PC-9 (cell line): Measurements from ENCODE around the gene OR6B1. TPM values are rescaled to one million over a fixed set of nuclear protein-coding genes. Genes with fewer than 3 reads are reported as not detected.

Experiments
- BruUV-seq: library from RNA; stranded (reverse); fragments of 400-500 nt; replicated peaks from 2 replicates; lab custom pipeline; 2021; lab: Mats Ljungman, UMichigan
- CTCF ChIA-PET: fragments of 300-600 bp; sonication (Branson Sonifier 250); formaldehyde crosslinking; loops from one replicate; lab custom pipeline; 2022; ENCODE audit warnings: antibody characterized with exemption; lab: Charles Lee
- POLR2A ChIA-PET: fragments of 300-600 bp; sonication (Branson Sonifier 250); formaldehyde crosslinking; loops from one replicate; lab custom pipeline; 2022; ENCODE audit warnings: antibody characterized with exemption; ENCODE audit not compliant: unreplicated experiment; lab: Charles Lee
- DNase-seq, 2 experiments: peaks; one replicate each; pipeline versions ENCODE4 v3.0.0 to v3.0.0-alpha.2; 2015 to 2022; ENCODE audit warnings: mixed read lengths in 1 of 2
- H2AFZ ChIP-seq: fragments of 200-600 bp; sonication (generic); 2 replicates; pipeline ENCODE4 v1.8.1; 2017; ENCODE audit warnings: antibody characterized with exemption
- H3F3A ChIP-seq: fragments of 200-600 bp; sonication (generic); 2 replicates; pipeline ENCODE4 v1.8.1; 2017; ENCODE audit warnings: antibody characterized with exemption, mild to moderate bottlenecking, low read depth; ENCODE audit not compliant: insufficient read depth
- H3K27ac ChIP-seq: fragments of 200-600 bp; sonication (generic); 2 replicates; pipeline ENCODE4 v1.6.1; 2016; ENCODE audit warnings: mixed run types
- H3K27me3 ChIP-seq: fragments of 200-600 bp; sonication (generic); 2 replicates; pipeline ENCODE4 v1.6.1; 2016; ENCODE audit warnings: low read depth, mixed run types; ENCODE audit not compliant: insufficient read depth
- H3K36me3 ChIP-seq: fragments of 200-600 bp; sonication (generic); 2 replicates; pipeline ENCODE4 v1.6.1; 2016; ENCODE audit warnings: low read depth, mixed run types
- H3K4me1 ChIP-seq: fragments of 200-600 bp; sonication (generic); replicated peaks from 2 replicates; pipeline ENCODE4 v1.6.1; 2016; ENCODE audit warnings: mixed run types; ENCODE audit not compliant: insufficient read depth
- H3K4me2 ChIP-seq: fragments of 200-600 bp; sonication (generic); 2 replicates; pipeline ENCODE4 v1.6.1; 2017; ENCODE audit warnings: mixed run types
- H3K4me3 ChIP-seq: fragments of 200-600 bp; sonication (generic); 2 replicates; pipeline ENCODE4 v1.6.1; 2016; ENCODE audit warnings: mixed run types
- H3K79me2 ChIP-seq: fragments of 200-600 bp; sonication (generic); 2 replicates; pipeline ENCODE4 v1.6.1; 2017; ENCODE audit warnings: low read depth, mixed run types
- H3K9me2 ChIP-seq: fragments of 200-600 bp; sonication (generic); 2 replicates; pipeline ENCODE4 v1.8.1; 2017; ENCODE audit warnings: mild to moderate bottlenecking; ENCODE audit not compliant: insufficient read depth
- H3K9me3 ChIP-seq: fragments of 200-600 bp; sonication (generic); 2 replicates; pipeline ENCODE4 v1.8.1; 2016; ENCODE audit warnings: low read depth; ENCODE audit not compliant: insufficient read depth
- H4K20me1 ChIP-seq: fragments of 200-600 bp; sonication (generic); 2 replicates; pipeline ENCODE4 v1.8.1; 2017; ENCODE audit not compliant: insufficient read depth
- EZH2 ChIP-seq: fragments of 200-600 bp; sonication (generic); IDR thresholded peaks from 2 replicates; pipeline ENCODE4 v1.8.0; 2017; ENCODE audit warnings: antibody characterized with exemption, low read depth
- intact Hi-C: fragments of 100-400 bp; cut with micrococcal nuclease; formaldehyde crosslinking; loops from one replicate; pipeline ENCODE4 v1.10.0; 2022; ENCODE audit not compliant: unreplicated experiment
- total RNA-seq: library from RNA; stranded (reverse); gene quantifications from 2 replicates; pipeline ENCODE4 v1.2.3, GENCODE V29; 2021
- TF ChIP-seq, protein P1 (sequence below): fragments of 200-600 bp; sonication (generic); conservative IDR thresholded peaks from 2 replicates; pipeline ENCODE4 v1.6.1; 2017; ENCODE audit warnings: mixed run types, antibody characterized with exemption, mild to moderate bottlenecking, moderate library complexity

Gene OR6B1
- total RNA-seq, 1 experiment from 2014 or later = not detected

DNA sequence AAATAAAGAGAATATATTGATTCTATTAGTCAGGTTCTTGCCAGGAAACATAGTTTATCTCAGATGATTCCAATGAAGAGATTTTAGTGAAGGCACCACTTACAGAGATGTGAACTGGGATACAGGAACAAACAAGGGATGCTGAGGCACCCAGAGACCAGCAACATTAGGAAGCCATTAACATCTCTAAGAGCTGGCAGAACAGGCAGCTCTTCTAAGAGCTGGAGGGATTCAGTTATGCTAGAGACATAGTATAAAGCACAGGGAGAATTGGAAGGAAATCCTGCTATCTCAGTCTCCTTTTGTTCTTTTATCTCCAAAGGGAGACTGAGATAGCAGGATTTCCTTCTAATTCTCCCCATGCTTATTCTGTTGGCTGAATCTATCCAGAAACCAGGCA, 22.0 kb downstream of the OR6B1 start:
- CTCF ChIA-PET = no interaction called here
- H3F3A ChIP-seq = no peaks in the 10 kb centered on the region
- H3K36me3 ChIP-seq = no peaks in the 10 kb centered on the region
- no peak overlapping the region for H3K27ac ChIP-seq
- no peaks in the 10 kb centered on the region for H3K9me2 ChIP-seq
- TF ChIP-seq, protein P1, sequence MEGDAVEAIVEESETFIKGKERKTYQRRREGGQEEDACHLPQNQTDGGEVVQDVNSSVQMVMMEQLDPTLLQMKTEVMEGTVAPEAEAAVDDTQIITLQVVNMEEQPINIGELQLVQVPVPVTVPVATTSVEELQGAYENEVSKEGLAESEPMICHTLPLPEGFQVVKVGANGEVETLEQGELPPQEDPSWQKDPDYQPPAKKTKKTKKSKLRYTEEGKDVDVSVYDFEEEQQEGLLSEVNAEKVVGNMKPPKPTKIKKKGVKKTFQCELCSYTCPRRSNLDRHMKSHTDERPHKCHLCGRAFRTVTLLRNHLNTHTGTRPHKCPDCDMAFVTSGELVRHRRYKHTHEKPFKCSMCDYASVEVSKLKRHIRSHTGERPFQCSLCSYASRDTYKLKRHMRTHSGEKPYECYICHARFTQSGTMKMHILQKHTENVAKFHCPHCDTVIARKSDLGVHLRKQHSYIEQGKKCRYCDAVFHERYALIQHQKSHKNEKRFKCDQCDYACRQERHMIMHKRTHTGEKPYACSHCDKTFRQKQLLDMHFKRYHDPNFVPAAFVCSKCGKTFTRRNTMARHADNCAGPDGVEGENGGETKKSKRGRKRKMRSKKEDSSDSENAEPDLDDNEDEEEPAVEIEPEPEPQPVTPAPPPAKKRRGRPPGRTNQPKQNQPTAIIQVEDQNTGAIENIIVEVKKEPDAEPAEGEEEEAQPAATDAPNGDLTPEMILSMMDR = no peak
- no peak for TF ChIP-seq EZH2
- no peaks in the 10 kb centered on the region for H3K9me3 ChIP-seq
- no peaks in the 10 kb centered on the region for H4K20me1 ChIP-seq
- POLR2A ChIA-PET = no interaction called here
- no peak for DNase-seq
- no peaks in the 10 kb centered on the region for H3K27me3 ChIP-seq
- no peak overlapping the region for H3K4me3 ChIP-seq
- no peaks in the 10 kb centered on the region for H3K79me2 ChIP-seq
- intact Hi-C loops = no loop called here
- H3K4me2 ChIP-seq = no peak overlapping the region
- H2AFZ ChIP-seq = no peak overlapping the region
- BruUV-seq = no TSS peak
- H3K4me1 ChIP-seq = no peaks in the 10 kb centered on the region

DNA sequence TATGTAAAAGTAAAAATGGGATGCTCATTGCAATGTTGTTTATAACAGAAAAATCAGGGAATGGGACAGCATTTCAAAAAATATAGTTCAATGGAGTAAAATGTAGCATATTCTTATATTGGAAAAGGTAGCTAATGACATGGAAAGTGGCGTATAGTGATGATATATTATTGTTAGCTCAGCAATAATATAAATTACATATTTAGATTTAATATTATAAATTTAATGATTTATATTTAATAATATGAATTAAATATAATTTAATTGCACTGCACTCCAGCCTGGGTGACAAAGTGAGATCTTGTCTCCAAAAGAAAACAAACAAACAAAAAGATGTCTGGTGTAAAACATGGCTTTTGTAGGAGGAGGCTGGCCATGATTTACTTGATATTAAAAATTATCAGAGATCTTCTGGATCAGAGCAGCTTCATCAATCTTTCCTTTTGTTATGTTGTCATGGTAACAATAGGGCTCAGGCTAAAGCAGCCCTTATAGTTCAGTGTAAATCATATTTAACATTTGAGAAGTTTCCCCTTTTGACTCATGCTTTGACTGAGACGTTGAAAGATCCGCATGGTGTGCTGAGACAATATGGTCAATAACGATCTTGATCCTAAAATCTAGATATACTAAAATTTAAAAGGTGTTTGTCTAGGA, 23.2 kb downstream of the OR6B1 start:
- no peak overlapping the region for H3K27ac ChIP-seq
- H3K27me3 ChIP-seq = no peaks in the 10 kb centered on the region
- H3K9me3 ChIP-seq = no peaks in the 10 kb centered on the region
- POLR2A ChIA-PET = no interaction called here
- no peaks in the 10 kb centered on the region for H3K4me1 ChIP-seq
- no peaks in the 10 kb centered on the region for H3K9me2 ChIP-seq
- H3K4me3 ChIP-seq = no peak overlapping the region
- no peaks in the 10 kb centered on the region for H4K20me1 ChIP-seq
- no peak overlapping the region for H2AFZ ChIP-seq
- H3K4me2 ChIP-seq = no peak overlapping the region
- no peaks in the 10 kb centered on the region for H3F3A ChIP-seq
- TF ChIP-seq, protein P1 = no peak
- no peak for TF ChIP-seq EZH2
- H3K36me3 ChIP-seq = no peaks in the 10 kb centered on the region
- no peak for DNase-seq
- CTCF ChIA-PET = no interaction called here
- intact Hi-C loops = no loop called here
- H3K79me2 ChIP-seq = no peaks in the 10 kb centered on the region
- no TSS peak for BruUV-seq

DNA sequence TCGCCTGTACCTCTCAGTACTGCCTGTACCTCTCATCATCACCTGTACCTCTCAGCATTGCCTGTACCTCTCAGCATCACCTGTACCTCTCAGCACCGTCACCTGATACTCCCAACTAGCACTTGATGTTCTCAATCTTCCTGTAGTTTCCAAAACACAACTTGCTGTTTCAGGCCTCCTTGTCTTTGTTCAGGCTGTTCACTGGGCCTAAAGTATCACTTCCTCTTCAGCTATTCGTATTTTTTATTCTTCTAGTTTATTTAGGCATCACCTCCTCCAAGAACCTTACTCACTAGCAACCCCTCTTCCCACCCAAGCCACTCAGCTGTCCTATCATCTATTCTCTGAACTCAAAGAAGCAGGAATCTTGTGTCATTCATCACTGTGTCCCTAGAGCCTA, 24.1 kb downstream of the OR6B1 start:
- Histone ChIP-seq H3K4me2 (no peak overlapping the region), H3F3A (no peaks in the 10 kb centered on the region), H3K27me3 (no peaks in the 10 kb centered on the region), H3K27ac (no peak overlapping the region), H3K79me2 (no peaks in the 10 kb centered on the region), H3K4me3 (no peak overlapping the region), H4K20me1 (no peaks in the 10 kb centered on the region), H3K36me3 (no peaks in the 10 kb centered on the region), H3K9me3 (no peaks in the 10 kb centered on the region), H3K9me2 (no peaks in the 10 kb centered on the region), H2AFZ (no peak overlapping the region), H3K4me1 (no peaks in the 10 kb centered on the region)
- no peak for DNase-seq
- POLR2A ChIA-PET = no interaction called here
- no TSS peak for BruUV-seq
- CTCF ChIA-PET = no interaction called here
- TF ChIP-seq EZH2 = no peak
- TF ChIP-seq, protein P1 = no peak
- intact Hi-C loops = no loop called here
